Measurements from ENCODE around the gene FNDC1.

GRCh38 chr6:159267165-159267564 lies 98.0 kb downstream of the FNDC1 start:
- no peak for TF ChIP-seq GATA2 (IDR thresholded peaks at IDR 0.05; ENCODE audit: low read depth, low read length)
- no peak for TF ChIP-seq GATA3 (IDR thresholded peaks at IDR 0.05; ENCODE audit: low read depth, low read length)

Data from SH-SY5Y (cell line).